Measurements from ENCODE around the gene UROC1.

- TF ChIP-seq GATA3 (IDR thresholded peaks at IDR 0.05; ENCODE audit: low read depth, low read length) (no peak), GATA2 (IDR thresholded peaks at IDR 0.05; ENCODE audit: low read depth, low read length) (no peak)
Measured at GRCh38 chr3:126482503-126483255, 34.9 kb downstream of the UROC1 start.
